Activated T-helper 1 cell treated with anti-CD3 and anti-CD28 coated beads, Interleukin-12 subunit alpha, Interleukin-12 subunit beta, Interleukin-2, Interleukin-4 antibody, amounts not matched to agents 30 ng/mL and 10 ng/mL and 1 ng/mL, durations not matched to agents 14 hours and 24 hours and 36 hours (primary cell): Measurements from ENCODE around the gene AGXT. TPM values are rescaled to one million over a fixed set of nuclear protein-coding genes. Genes with fewer than 3 reads are reported as not detected.

Experiments
- DNase-seq: peaks from one replicate; pipeline ENCODE4 v3.0.0; 2021; ENCODE audit warnings: low spot score
- H3K27ac Mint-ChIP-seq: one replicate; pipeline ENCODE4 v1.8.0; 2021; ENCODE audit warnings: mild to moderate bottlenecking, mixed read lengths
- H3K27me3 Mint-ChIP-seq: one replicate; pipeline ENCODE4 v1.8.0; 2022; ENCODE audit warnings: mild to moderate bottlenecking, moderate library complexity, mixed read lengths; ENCODE audit not compliant: insufficient read depth
- H3K36me3 Mint-ChIP-seq: one replicate; pipeline ENCODE4 v1.8.0; 2021; ENCODE audit warnings: low read depth, mixed read lengths
- H3K4me1 Mint-ChIP-seq: one replicate; pipeline ENCODE4 v1.8.0; 2021; ENCODE audit warnings: low read depth, mixed read lengths
- H3K4me3 Mint-ChIP-seq: one replicate; pipeline ENCODE4 v1.8.0; 2021; ENCODE audit warnings: mild to moderate bottlenecking, moderate library complexity, mixed read lengths
- H3K9me3 Mint-ChIP-seq: one replicate; pipeline ENCODE4 v1.8.0; 2021; ENCODE audit warnings: mixed read lengths
- intact Hi-C: fragments of 100-400 bp; cut with micrococcal nuclease; formaldehyde crosslinking; loops from one replicate; pipeline ENCODE4 v1.15.1; 2024
- total RNA-seq: library from RNA; stranded (reverse); gene quantifications from 2 replicates; pipeline ENCODE4 v1.2.3, GENCODE V29; 2022

Gene AGXT
- total RNA-seq, 1 donor from 2014 or later: not detected

- intact Hi-C loops: no loop called here
Observed at GRCh38 chr2:240896394-240896793, 27.8 kb downstream of the AGXT start.

GRCh38 chr2:240896871-240897692, 28.5 kb downstream of the AGXT start:
- H3K9me3 Mint-ChIP-seq: no peaks in the 10 kb centered on the region
- H3K4me1 Mint-ChIP-seq: no peaks in the 10 kb centered on the region
- intact Hi-C loops: no loop called here
- H3K4me3 Mint-ChIP-seq: no peak overlapping the region
- H3K36me3 Mint-ChIP-seq: no peaks in the 10 kb centered on the region
- no peaks in the 10 kb centered on the region for H3K27me3 Mint-ChIP-seq
- no peak for DNase-seq
- no peak overlapping the region for H3K27ac Mint-ChIP-seq

More at GRCh38 chr2:240896394-240896793, 27.8 kb downstream of the AGXT start:
- H3K4me1 Mint-ChIP-seq: no peaks in the 10 kb centered on the region
- no peaks in the 10 kb centered on the region for H3K27me3 Mint-ChIP-seq
- H3K9me3 Mint-ChIP-seq: no peaks in the 10 kb centered on the region
- no peaks in the 10 kb centered on the region for H3K36me3 Mint-ChIP-seq
- no peak for DNase-seq
- no peak overlapping the region for H3K27ac Mint-ChIP-seq
- H3K4me3 Mint-ChIP-seq: no peak overlapping the region

GRCh38 chr2:240898108-240898730, 29.6 kb downstream of the AGXT start:
- no peak for DNase-seq
- Mint-ChIP-seq H3K27ac (no peak overlapping the region), H3K4me1 (no peaks in the 10 kb centered on the region), H3K4me3 (no peak overlapping the region), H3K9me3 (no peaks in the 10 kb centered on the region), H3K27me3 (no peaks in the 10 kb centered on the region), H3K36me3 (no peaks in the 10 kb centered on the region)
- intact Hi-C loops: no loop called here

- intact Hi-C loops: no loop called here
Observed at GRCh38 chr2:240898731-240899467, 30.3 kb downstream of the AGXT start.

GRCh38 chr2:240899468-240899865, 30.8 kb downstream of the AGXT start:
- Mint-ChIP-seq H3K4me3 (no peak overlapping the region), H3K27ac (no peak overlapping the region), H3K4me1 (no peaks in the 10 kb centered on the region), H3K27me3 (no peaks in the 10 kb centered on the region), H3K9me3 (no peaks in the 10 kb centered on the region), H3K36me3 (no peaks in the 10 kb centered on the region)
- intact Hi-C loops: no loop called here
- no peak for DNase-seq

More at GRCh38 chr2:240898731-240899467, 30.3 kb downstream of the AGXT start:
- no peaks in the 10 kb centered on the region for H3K27me3 Mint-ChIP-seq
- H3K4me3 Mint-ChIP-seq: no peak overlapping the region
- H3K4me1 Mint-ChIP-seq: no peaks in the 10 kb centered on the region
- no peaks in the 10 kb centered on the region for H3K9me3 Mint-ChIP-seq
- DNase-seq: no peak
- no peaks in the 10 kb centered on the region for H3K36me3 Mint-ChIP-seq
- no peak overlapping the region for H3K27ac Mint-ChIP-seq

GRCh38 chr2:240900141-240900860, 31.7 kb downstream of the AGXT start:
- intact Hi-C loops: no loop called here
- no peaks in the 10 kb centered on the region for H3K4me1 Mint-ChIP-seq
- H3K27ac Mint-ChIP-seq: no peak overlapping the region
- no peaks in the 10 kb centered on the region for H3K27me3 Mint-ChIP-seq
- no peak for DNase-seq
- H3K4me3 Mint-ChIP-seq: no peak overlapping the region
- no peaks in the 10 kb centered on the region for H3K9me3 Mint-ChIP-seq
- no peaks in the 10 kb centered on the region for H3K36me3 Mint-ChIP-seq

- H3K36me3 Mint-ChIP-seq: no peaks in the 10 kb centered on the region
- no peak overlapping the region for H3K27ac Mint-ChIP-seq
- H3K9me3 Mint-ChIP-seq: no peaks in the 10 kb centered on the region
- no peak for DNase-seq
- intact Hi-C loops: no loop called here
- H3K4me3 Mint-ChIP-seq: no peak overlapping the region
- H3K4me1 Mint-ChIP-seq: no peaks in the 10 kb centered on the region
- H3K27me3 Mint-ChIP-seq: no peaks in the 10 kb centered on the region
Observed at GRCh38 chr2:240901986-240902614, 33.5 kb downstream of the AGXT start.

GRCh38 chr2:240902615-240903041, 34.0 kb downstream of the AGXT start:
- no peaks in the 10 kb centered on the region for H3K36me3 Mint-ChIP-seq
- no peak overlapping the region for H3K4me3 Mint-ChIP-seq
- H3K4me1 Mint-ChIP-seq: no peaks in the 10 kb centered on the region
- intact Hi-C loops: no loop called here
- H3K27ac Mint-ChIP-seq: no peak overlapping the region
- DNase-seq: no peak
- no peaks in the 10 kb centered on the region for H3K27me3 Mint-ChIP-seq
- no peaks in the 10 kb centered on the region for H3K9me3 Mint-ChIP-seq

- Mint-ChIP-seq H3K27me3 (no peaks in the 10 kb centered on the region), H3K9me3 (no peaks in the 10 kb centered on the region), H3K27ac (no peak overlapping the region), H3K4me3 (no peak overlapping the region), H3K4me1 (no peaks in the 10 kb centered on the region), H3K36me3 (no peaks in the 10 kb centered on the region)
- intact Hi-C loops: no loop called here
- no peak for DNase-seq
Observed at GRCh38 chr2:240903191-240904060, 34.8 kb downstream of the AGXT start.

- Mint-ChIP-seq H3K9me3 (no peaks in the 10 kb centered on the region), H3K36me3 (no peaks in the 10 kb centered on the region)
Observed at GRCh38 chr2:240904216-240905175, 35.9 kb downstream of the AGXT start.

More at GRCh38 chr2:240904216-240905175, 35.9 kb downstream of the AGXT start:
- Mint-ChIP-seq H3K27ac (no peak overlapping the region), H3K4me3 (no peak overlapping the region), H3K27me3 (no peaks in the 10 kb centered on the region), H3K4me1 (no peaks in the 10 kb centered on the region)
- DNase-seq: no peak
- intact Hi-C loops: no loop called here
